ENCODE data around the gene AARS2.

DNA sequence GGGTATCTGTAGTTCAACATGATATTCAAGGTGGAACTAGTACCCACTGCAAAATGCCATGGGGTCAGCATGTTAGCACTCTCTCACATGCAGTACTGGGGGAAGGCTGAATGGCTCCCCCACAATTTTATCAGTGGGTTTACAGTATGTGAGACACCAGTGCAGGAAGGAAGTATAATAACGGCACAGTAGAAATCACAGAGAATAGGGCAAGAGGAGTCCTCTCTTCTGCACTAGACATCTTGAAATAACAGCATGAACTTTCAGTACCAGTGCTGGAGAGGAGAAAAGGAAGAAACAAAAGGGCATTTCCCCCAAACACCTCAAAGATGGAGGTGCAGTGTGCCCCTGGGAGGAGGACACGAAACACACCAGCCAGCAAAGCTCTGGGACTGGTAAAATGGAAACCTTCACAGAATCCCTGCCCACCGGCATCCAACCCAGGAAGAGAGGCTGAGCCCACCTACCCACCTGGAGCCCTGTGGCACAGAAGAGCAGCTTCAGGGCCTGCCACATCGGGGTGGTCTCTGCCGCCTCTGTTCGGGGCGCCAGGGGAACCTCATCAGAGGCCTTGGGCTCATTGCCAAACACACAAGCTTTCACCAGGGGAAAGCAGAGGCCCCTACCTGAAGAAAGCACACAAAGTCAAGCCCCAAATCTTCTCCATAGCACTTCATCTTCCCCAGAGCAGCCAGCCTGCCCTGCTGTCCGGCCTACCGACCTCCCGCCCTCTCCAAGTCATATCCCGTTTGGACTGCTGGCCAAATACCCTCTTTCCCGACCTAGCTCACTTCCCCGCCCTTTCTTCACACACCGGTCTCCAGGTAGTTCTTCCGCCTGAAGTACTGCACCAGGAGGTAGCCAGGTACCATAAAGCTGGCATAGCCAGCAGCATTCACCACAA is 57.0 kb downstream of the AARS2 start:
- TF ChIP-seq TAF1 (IDR thresholded peaks at IDR 0.05; ENCODE audit: low read depth, low read length) (no peak), POLR2A (IDR thresholded peaks at IDR 0.05; ENCODE audit: low read depth, low read length) (no peak), POLR2AphosphoS5 (IDR thresholded peaks at IDR 0.05; ENCODE audit: low read depth, low read length) (peak; percentile 27; the same call in 1 of the 2 replicates), POU2F2 (IDR thresholded peaks at IDR 0.05; ENCODE audit: low read depth, low read length) (no peak), SPI1 (IDR thresholded peaks at IDR 0.05; ENCODE audit: low read depth, low read length) (no peak)

All from GM12891 (cell line).